GM23338 (cell line): Measurements from ENCODE around the gene SYVN1. TPM values are rescaled to one million over a fixed set of nuclear protein-coding genes. Genes with fewer than 3 reads are reported as not detected.

Source experiments
- microRNA-seq: library from miRNA; unstranded; fragments of <30 nt; microRNA quantifications from one replicate; pipeline ENCODE4, GENCODE V29; 2017
- polyA plus RNA-seq: library from polyadenylated mRNA; unstranded; fragments of >200 nt; fragmentation: Nextera tagmentation; extraction: Ambion mirVana; gene quantifications from 2 replicates; pipeline ENCODE4 v1.2.1, GENCODE V29; 2016
- small RNA-seq: library from RNA; depleted of rRNA; stranded (forward); fragments of <200 nt; gene quantifications from one replicate; pipeline ENCODE3, GENCODE V24; 2014; ENCODE audit warnings: low replicate concordance
- total RNA-seq: library from RNA; depleted of rRNA; stranded (reverse); fragments of >200 nt; shearing (Covaris generic); gene quantifications from 2 replicates; pipeline ENCODE4 v1.2.3, GENCODE V29; 2014; rRNA removed

Gene SYVN1
- total and polyA plus RNA-seq, 2 experiments from 2014 or later: 13.8 to 28.7 TPM

Small RNA genes lying within 50 kb of the gene (microRNA-seq; reads per million reads assigned to microRNA genes)
- gene MIR6751: not detected

Small RNA genes lying within 50 kb of the gene (small RNA-seq; reads per million reads assigned to genes)
- gene HIGD1AP10: not detected
- not detected for gene PDCL2P2
- 24.0 reads per million, percentile 98 among the genes with 10 or more reads in this experiment for gene RNU2-23P

Other genes with a start within 250 kb of the SYVN1 start
- 26.2 and 31.7 TPM in 2 replicates for gene ATG2A, start 217.3 kb downstream of the SYVN1 start, total RNA-seq
- gene ATG2A, start 217.3 kb downstream of the SYVN1 start, polyA plus RNA-seq: 8.7 and 9.2 TPM in 2 replicates
- gene PPP2R5B, start 209.8 kb downstream of the SYVN1 start, total RNA-seq: 3.3 and 5.8 TPM in 2 replicates
- gene PPP2R5B, start 209.8 kb downstream of the SYVN1 start, polyA plus RNA-seq: 2.6 and 2.8 TPM in 2 replicates
- gene GPHA2, start 198.6 kb downstream of the SYVN1 start, total RNA-seq: 0.83 TPM in 1 of 2 replicates, not detected in the other
- 1.8 and 3.6 TPM in 2 replicates for gene GPHA2, start 198.6 kb downstream of the SYVN1 start, polyA plus RNA-seq
- not detected in 2 replicates for gene MAJIN, start 162.4 kb downstream of the SYVN1 start, total RNA-seq
- not detected in 2 replicates for gene MAJIN, start 162.4 kb downstream of the SYVN1 start, polyA plus RNA-seq
- gene BATF2, start 137.5 kb downstream of the SYVN1 start, total RNA-seq: 0.58 and 1.6 TPM in 2 replicates
- 0.53 and 1.2 TPM in 2 replicates for gene BATF2, start 137.5 kb downstream of the SYVN1 start, polyA plus RNA-seq
- gene ARL2, start 120.4 kb downstream of the SYVN1 start, total RNA-seq: 170 and 193 TPM in 2 replicates
- gene ARL2, start 120.4 kb downstream of the SYVN1 start, polyA plus RNA-seq: 216 and 236 TPM in 2 replicates
- 15.6 and 21.4 TPM in 2 replicates for gene SNX15, start 107.1 kb downstream of the SYVN1 start, total RNA-seq
- 13.0 and 13.6 TPM in 2 replicates for gene SNX15, start 107.1 kb downstream of the SYVN1 start, polyA plus RNA-seq
- 30.3 and 31.1 TPM in 2 replicates for gene SAC3D1, start 93.3 kb downstream of the SYVN1 start, total RNA-seq
- 21.6 and 21.8 TPM in 2 replicates for gene SAC3D1, start 93.3 kb downstream of the SYVN1 start, polyA plus RNA-seq
- 11.0 and 13.7 TPM in 2 replicates for gene NAALADL1, start 76.0 kb downstream of the SYVN1 start, total RNA-seq
- gene NAALADL1, start 76.0 kb downstream of the SYVN1 start, polyA plus RNA-seq: 8.0 and 11.1 TPM in 2 replicates
- 63.3 and 70.9 TPM in 2 replicates for gene CDCA5, start 50.5 kb downstream of the SYVN1 start, total RNA-seq
- 53.3 and 64.9 TPM in 2 replicates for gene CDCA5, start 50.5 kb downstream of the SYVN1 start, polyA plus RNA-seq
- 16.7 and 26.8 TPM in 2 replicates for gene ZFPL1, start 50.3 kb downstream of the SYVN1 start, total RNA-seq
- gene ZFPL1, start 50.3 kb downstream of the SYVN1 start, polyA plus RNA-seq: 23.5 and 26.3 TPM in 2 replicates
- gene VPS51, start 38.3 kb downstream of the SYVN1 start, total RNA-seq: 435 and 450 TPM in 2 replicates
- gene VPS51, start 38.3 kb downstream of the SYVN1 start, polyA plus RNA-seq: 42.2 and 45.3 TPM in 2 replicates
- 70.2 and 82.3 TPM in 2 replicates for gene TM7SF2, start 22.6 kb downstream of the SYVN1 start, total RNA-seq
- 43.5 and 48.7 TPM in 2 replicates for gene TM7SF2, start 22.6 kb downstream of the SYVN1 start, polyA plus RNA-seq
- gene ZNHIT2, start 16.8 kb downstream of the SYVN1 start, total RNA-seq: 17.4 and 18.1 TPM in 2 replicates
- gene ZNHIT2, start 16.8 kb downstream of the SYVN1 start, polyA plus RNA-seq: 17.7 and 18.3 TPM in 2 replicates
- gene FAU, start 12.4 kb downstream of the SYVN1 start, total RNA-seq: 262 and 329 TPM in 2 replicates
- 1,177 and 1,316 TPM in 2 replicates for gene FAU, start 12.4 kb downstream of the SYVN1 start, polyA plus RNA-seq
- 61.9 and 64.9 TPM in 2 replicates for gene MRPL49, start 12.2 kb downstream of the SYVN1 start, total RNA-seq
- 27.7 and 28.4 TPM in 2 replicates for gene MRPL49, start 12.2 kb downstream of the SYVN1 start, polyA plus RNA-seq
- gene SPDYC, start 35.7 kb upstream of the SYVN1 start, total RNA-seq: not detected in 2 replicates
- 0.27 and 0.52 TPM in 2 replicates for gene SPDYC, start 35.7 kb upstream of the SYVN1 start, polyA plus RNA-seq
- 271 and 277 TPM in 2 replicates for gene CAPN1, start 47.4 kb upstream of the SYVN1 start, total RNA-seq
- 63.0 and 67.3 TPM in 2 replicates for gene CAPN1, start 47.4 kb upstream of the SYVN1 start, polyA plus RNA-seq
- 25.9 and 30.4 TPM in 2 replicates for gene POLA2, start 127.4 kb upstream of the SYVN1 start, total RNA-seq
- gene POLA2, start 127.4 kb upstream of the SYVN1 start, polyA plus RNA-seq: 17.4 and 22.5 TPM in 2 replicates
- gene CDC42EP2, start 180.3 kb upstream of the SYVN1 start, total RNA-seq: 17.7 and 19.0 TPM in 2 replicates
- gene CDC42EP2, start 180.3 kb upstream of the SYVN1 start, polyA plus RNA-seq: 16.1 and 18.2 TPM in 2 replicates
- gene DPF2, start 199.3 kb upstream of the SYVN1 start, total RNA-seq: 54.1 and 59.0 TPM in 2 replicates
- gene DPF2, start 199.3 kb upstream of the SYVN1 start, polyA plus RNA-seq: 64.3 and 66.4 TPM in 2 replicates
- 3.0 and 3.5 TPM in 2 replicates for gene TIGD3, start 220.2 kb upstream of the SYVN1 start, total RNA-seq
- 1.2 and 1.5 TPM in 2 replicates for gene TIGD3, start 220.2 kb upstream of the SYVN1 start, polyA plus RNA-seq
- 0.10 and 0.35 TPM in 2 replicates for gene SLC25A45, start 248.1 kb upstream of the SYVN1 start, total RNA-seq
- 0.74 and 0.89 TPM in 2 replicates for gene SLC25A45, start 248.1 kb upstream of the SYVN1 start, polyA plus RNA-seq